Measurements from ENCODE around the gene CLCN7. TPM values are rescaled to one million over a fixed set of nuclear protein-coding genes. Genes with fewer than 3 reads are reported as not detected.

The CLCN7 gene
- total RNA-seq, 4 donors from 2014 or later, result 57.6 to 171 (median 95.0) TPM

- WGBS, 2 donors (ENCODE audit: low coverage in 1 of 2), result 72% methylated on average over 11 of the region's 25 CpGs; no CpG with 5 or more reads in 1 of the 2 donors
- no peak overlapping the region for H3K27ac ChIP-seq
Measured at GRCh38 chr16:1445518-1446203, 29.2 kb downstream of the CLCN7 start.

GRCh38 chr16:1444730-1445517 is 29.9 kb downstream of the CLCN7 start:
- H3K4me3 ChIP-seq, result no peak overlapping the region
- no peak overlapping the region for H3K27ac ChIP-seq
- H3K9me3 ChIP-seq, result no peaks in the 10 kb centered on the region
- H3K27me3 ChIP-seq, result no peaks in the 10 kb centered on the region
- no peaks in the 10 kb centered on the region for H3K4me1 ChIP-seq
- TF ChIP-seq POLR2A (IDR thresholded peaks at IDR 0.05) (no peak), POLR2AphosphoS5 (IDR thresholded peaks at IDR 0.05) (no peak), CTCF (IDR thresholded peaks at IDR 0.05) (no peak), EP300 (IDR thresholded peaks at IDR 0.05; ENCODE audit: low read depth) (no peak)
- in situ Hi-C loops (cut with MboI; ENCODE audit: low pct_ligation_motif_present in 1 of 4, low pct_unique_long_range_greater_than_20kb in 1 of 4, low sequenced_read_pairs in 3 of 4), result no loop called here
- no peak for DNase-seq
- 85% methylated on average over 33 of the region's 48 CpGs; no CpG with 5 or more reads in 1 of the 2 donors for WGBS, 2 donors (ENCODE audit: low coverage in 1 of 2)
- intact Hi-C loops (cut with DNase I; ENCODE audit: low total_unique reads), result no loop called here
- peaks cover 0 to 11% (median 3%) of the 10 kb centered on the region in 4 donors for H3K36me3 ChIP-seq

More at GRCh38 chr16:1445518-1446203, 29.2 kb downstream of the CLCN7 start:
- Histone ChIP-seq H3K36me3 (peaks cover 0 to 11% (median 3%) of the 10 kb centered on the region in 4 donors), H3K9me3 (no peaks in the 10 kb centered on the region), H3K27me3 (no peaks in the 10 kb centered on the region), H3K4me3 (no peak overlapping the region), H3K4me1 (no peaks in the 10 kb centered on the region)
- intact Hi-C loops (cut with DNase I; ENCODE audit: low total_unique reads), result no loop called here
- TF ChIP-seq EP300 (IDR thresholded peaks at IDR 0.05; ENCODE audit: low read depth), result no peak
- no peak for TF ChIP-seq POLR2AphosphoS5 (IDR thresholded peaks at IDR 0.05)
- no peak for TF ChIP-seq POLR2A (IDR thresholded peaks at IDR 0.05)
- no peak for TF ChIP-seq CTCF (IDR thresholded peaks at IDR 0.05)
- in situ Hi-C loops (cut with MboI; ENCODE audit: low pct_ligation_motif_present in 1 of 4, low pct_unique_long_range_greater_than_20kb in 1 of 4, low sequenced_read_pairs in 3 of 4), result no loop called here
- no peak for DNase-seq

GRCh38 chr16:1443980-1444729 is 30.7 kb downstream of the CLCN7 start, which contains the start of gene CCDC154:
Gene CCDC154 (minus strand): TSS chr16:1444556. CDS start chr16:1444322, 234 bp downstream.
- WGBS, 2 donors (ENCODE audit: low coverage in 1 of 2), result 79% methylated on average over 26 of the region's 27 CpGs; no CpG with 5 or more reads in 1 of the 2 donors
- Histone ChIP-seq H3K4me3 (no peak within 1 kb of the TSS), H3K36me3 (peaks cover 0 to 11% (median 3%) of the 10 kb centered on the region in 4 donors), H3K27ac (no peak within 1 kb of the TSS), H3K4me1 (no peaks in the 10 kb centered on the region), H3K9me3 (no peaks in the 10 kb centered on the region), H3K27me3 (no peaks in the 10 kb centered on the region)
- intact Hi-C loops (cut with DNase I; ENCODE audit: low total_unique reads) (no loop called here), in situ Hi-C loops (cut with MboI; ENCODE audit: low pct_ligation_motif_present in 1 of 4, low pct_unique_long_range_greater_than_20kb in 1 of 4, low sequenced_read_pairs in 3 of 4) (no loop called here)
- DNase-seq, result no peak
- TF ChIP-seq POLR2A (IDR thresholded peaks at IDR 0.05) (no peak), EP300 (IDR thresholded peaks at IDR 0.05; ENCODE audit: low read depth) (no peak), CTCF (IDR thresholded peaks at IDR 0.05) (no peak), POLR2AphosphoS5 (IDR thresholded peaks at IDR 0.05) (no peak)
